NOMO-1 treated with DMSO at 0.1 percent for 48 hours (cell line): ENCODE data around the gene CACNA1C.
A peak's percentile ranks its signal among the peaks of the same experiment; 100 is the strongest.
"Not testable (repeated sequence)": the region's sequence is repeated elsewhere in the genome, so short reads cannot be mapped to it uniquely, and the experiment has no call there.

Experiments used
- DNase-seq: peaks from one replicate; lab custom pipeline; 2025; ENCODE audit not compliant: unreplicated experiment; lab: John Stamatoyannopoulos, UW

CACNA1C gene

GRCh38 chr12:2248901-2249381 is 196.2 kb downstream of the CACNA1C start:
- no peak for DNase-seq

- DNase-seq, result no peak
Observed at GRCh38 chr12:2250797-2251196, 198.0 kb downstream of the CACNA1C start.

- DNase-seq, result no peak
Observed at GRCh38 chr12:2251526-2252209, 198.9 kb downstream of the CACNA1C start.

GRCh38 chr12:2255311-2255710 is 202.5 kb downstream of the CACNA1C start:
- no peak for DNase-seq

- not testable (repeated sequence) for DNase-seq
Observed at GRCh38 chr12:2255731-2256130, 202.9 kb downstream of the CACNA1C start.

- DNase-seq, result no peak
Observed at GRCh38 chr12:2256453-2256852, 203.7 kb downstream of the CACNA1C start.

GRCh38 chr12:2256915-2257314 is 204.1 kb downstream of the CACNA1C start:
- no peak for DNase-seq

- DNase-seq, result peak; percentile 85
Observed at GRCh38 chr12:2258025-2258424, 205.2 kb downstream of the CACNA1C start.

GRCh38 chr12:2259369-2259768 is 206.6 kb downstream of the CACNA1C start:
- DNase-seq, result peak; percentile 93

- peak; percentile 9 for DNase-seq
Observed at GRCh38 chr12:2260441-2260840, 207.7 kb downstream of the CACNA1C start.

GRCh38 chr12:2261708-2262107 is 208.9 kb downstream of the CACNA1C start:
- DNase-seq, result no peak

GRCh38 chr12:2262449-2262848 is 209.7 kb downstream of the CACNA1C start:
- DNase-seq, result no peak

- no peak for DNase-seq
Observed at GRCh38 chr12:2263901-2264300, 211.1 kb downstream of the CACNA1C start.

- DNase-seq, result no peak
Observed at GRCh38 chr12:2264651-2265232, 212.0 kb downstream of the CACNA1C start.

- DNase-seq, result no peak
Observed at GRCh38 chr12:2265461-2266167, 212.8 kb downstream of the CACNA1C start.

- no peak for DNase-seq
Observed at GRCh38 chr12:2266666-2267620, 214.2 kb downstream of the CACNA1C start.

GRCh38 chr12:2267703-2268470 is 215.1 kb downstream of the CACNA1C start:
- no peak for DNase-seq

- no peak for DNase-seq
Observed at GRCh38 chr12:2268471-2269286, 215.9 kb downstream of the CACNA1C start.

- no peak for DNase-seq
Observed at GRCh38 chr12:2270846-2271245, 218.1 kb downstream of the CACNA1C start.
